H1 (cell line): ENCODE data around the gene CDH12. TPM values are rescaled to one million over a fixed set of nuclear protein-coding genes. Genes with fewer than 3 reads are reported as not detected.

Source experiments
- CTCF ChIA-PET: fragments of 300-600 bp; sonication (Branson Sonifier 250); formaldehyde crosslinking; loops from one replicate; lab custom pipeline; 2021; ENCODE audit not compliant: partially characterized antibody; lab: Charles Lee
- POLR2A ChIA-PET: fragments of 300-600 bp; sonication (Branson Sonifier 250); formaldehyde crosslinking; loops from one replicate; lab custom pipeline; 2021; ENCODE audit warnings: inconsistent platforms; ENCODE audit not compliant: partially characterized antibody; lab: Charles Lee
- DNase-seq, 2 experiments: peaks; one replicate each; pipeline versions ENCODE4 v3.0.0 to v3.0.0-alpha.2; 2010 to 2022; ENCODE audit warnings: low spot score in 2 of 2, low read depth in 1 of 2, mixed read lengths in 1 of 2
- FAIRE-seq: peaks from 2 replicates; lab custom pipeline; 2011; peaks lifted over from hg19 to GRCh38; lab: Jason Lieb, UNC
- H2AFZ ChIP-seq: 2 replicates; pipeline ENCODE4 v1.8.1; 2012; ENCODE audit warnings: low read length, inconsistent platforms
- H2AK5ac ChIP-seq: 2 replicates; pipeline ENCODE4 v1.6.1; 2013; ENCODE audit warnings: low read depth, low read length
- H2BK120ac ChIP-seq: replicated peaks from 2 replicates; pipeline ENCODE3; 2013; ENCODE audit warnings: low read depth, low read length, inconsistent platforms
- H2BK12ac ChIP-seq: 2 replicates; pipeline ENCODE4 v1.6.1; 2013; ENCODE audit warnings: low read depth, low read length
- H2BK15ac ChIP-seq: 2 replicates; pipeline ENCODE4 v1.6.1; 2013; ENCODE audit warnings: low read length
- H2BK20ac ChIP-seq: 2 replicates; pipeline ENCODE4 v1.6.1; 2013; ENCODE audit warnings: low read length
- H2BK5ac ChIP-seq: 2 replicates; pipeline ENCODE4 v1.6.1; 2013; ENCODE audit warnings: low read depth, low read length
- H3K14ac ChIP-seq: 2 replicates; pipeline ENCODE4 v1.6.1; 2013; ENCODE audit warnings: inconsistent platforms; ENCODE audit not compliant: insufficient read length
- H3K18ac ChIP-seq: 2 replicates; pipeline ENCODE4 v1.6.1; 2013; ENCODE audit warnings: low read length; ENCODE audit errors: extremely low read depth
- H3K23ac ChIP-seq: 2 replicates; pipeline ENCODE4 v1.6.1; 2013; ENCODE audit warnings: inconsistent platforms; ENCODE audit not compliant: insufficient read length
- H3K23me2 ChIP-seq: 2 replicates; pipeline ENCODE4 v1.6.1; 2013; ENCODE audit warnings: low read depth, low read length
- H3K27ac ChIP-seq: 2 replicates; pipeline ENCODE4 v1.6.1; 2011; ENCODE audit warnings: low read depth, low read length, inconsistent platforms
- H3K27me3 ChIP-seq, 4 experiments: replicated peaks in 1 of 4; 1 replicate in 1 of 4; 2 replicates in 3 of 4; pipeline versions ENCODE4 v1.6.1 to v1.8.1; 2011 to 2013; ENCODE audit warnings: low read length in 3 of 4, mild to moderate bottlenecking in 3 of 4, inconsistent platforms in 2 of 4, mixed read lengths in 2 of 4, moderate library complexity in 1 of 4; ENCODE audit not compliant: control insufficient read depth in 3 of 4, insufficient read depth in 3 of 4; ENCODE audit errors: extremely low read depth in 1 of 4
- H3K36me3 ChIP-seq, 4 experiments: 2 replicates each; pipeline versions ENCODE4 v1.6.1 to v1.8.1; 2011 to 2013; ENCODE audit warnings: mild to moderate bottlenecking in 4 of 4, low read length in 3 of 4, moderate library complexity in 2 of 4, control low read depth in 1 of 4, inconsistent platforms in 1 of 4; ENCODE audit not compliant: insufficient read depth in 4 of 4, control insufficient read depth in 2 of 4
- H3K4ac ChIP-seq: replicated peaks from 2 replicates; pipeline ENCODE3; 2013; ENCODE audit warnings: low read length, low read depth, mixed read lengths, inconsistent platforms; ENCODE audit not compliant: insufficient read length
- H3K4me1 ChIP-seq, 4 experiments: replicated peaks in 1 of 4; 1 replicate in 1 of 4; 2 replicates in 3 of 4; pipeline versions ENCODE4 v1.6.1 to v1.8.1; 2011 to 2013; ENCODE audit warnings: low read length in 3 of 4, inconsistent platforms in 2 of 4, mixed read lengths in 1 of 4; ENCODE audit not compliant: insufficient read depth in 4 of 4, control insufficient read depth in 3 of 4
- H3K4me2 ChIP-seq, 2 experiments: 2 replicates each; pipeline versions ENCODE4 v1.6.1 to v1.8.1; 2011 to 2013; ENCODE audit warnings: low read depth in 2 of 2, low read length in 2 of 2, control low read depth in 1 of 2, inconsistent platforms in 1 of 2, mild to moderate bottlenecking in 1 of 2; ENCODE audit not compliant: insufficient read depth in 1 of 2
- H3K4me3 ChIP-seq, 4 experiments: fragments of 200-600, 300-600 bp in 1 of 4; sonication (generic), shearing (Covaris generic), sonication (Bioruptor Twin) in 1 of 4; 2 replicates each; pipeline versions ENCODE4 v1.5.1 to v1.8.1; 2011 to 2016; ENCODE audit warnings: low read length in 4 of 4, low read depth in 3 of 4, control low read depth in 2 of 4, inconsistent platforms in 2 of 4, mild to moderate bottlenecking in 2 of 4, mixed read lengths in 1 of 4, moderate library complexity in 1 of 4; ENCODE audit not compliant: insufficient read depth in 2 of 4; ENCODE audit errors: extremely low read depth in 1 of 4
- H3K56ac ChIP-seq: replicated peaks from 2 replicates; pipeline ENCODE3; 2013; ENCODE audit warnings: low read depth, mild to moderate bottlenecking, mixed read lengths, low read length, inconsistent platforms; ENCODE audit not compliant: insufficient read length
- H3K79me1 ChIP-seq: 2 replicates; pipeline ENCODE4 v1.6.1; 2013; ENCODE audit warnings: low read depth, low read length, control low read depth
- H3K79me2 ChIP-seq, 2 experiments: 2 replicates each; pipeline versions ENCODE4 v1.6.1 to v1.8.1; 2012 to 2013; ENCODE audit warnings: low read length in 2 of 2, mild to moderate bottlenecking in 2 of 2, inconsistent platforms in 1 of 2; ENCODE audit not compliant: insufficient read depth in 2 of 2, control insufficient read depth in 1 of 2
- H3K9ac ChIP-seq, 4 experiments: replicated peaks in 1 of 4; 1 replicate in 1 of 4; 2 replicates in 3 of 4; pipeline versions ENCODE4 v1.6.1 to v1.8.1; 2011 to 2013; ENCODE audit warnings: low read depth in 3 of 4, low read length in 3 of 4, control low read depth in 2 of 4, mild to moderate bottlenecking in 2 of 4, moderate library complexity in 2 of 4, inconsistent platforms in 1 of 4; ENCODE audit errors: extremely low read depth in 1 of 4
- H3K9me3 ChIP-seq, 2 experiments: 2 replicates each; pipeline versions ENCODE4 v1.6.1 to v1.8.1; 2012 to 2013; ENCODE audit warnings: mild to moderate bottlenecking in 2 of 2, moderate library complexity in 2 of 2, control low read depth in 1 of 2, inconsistent platforms in 1 of 2, low read depth in 1 of 2, low read length in 1 of 2, mixed read lengths in 1 of 2; ENCODE audit not compliant: insufficient read depth in 2 of 2
- H4K20me1 ChIP-seq, 2 experiments: replicated peaks in 1 of 2; 2 replicates each; pipeline versions ENCODE3 to v1.8.1; 2011 to 2013; ENCODE audit warnings: inconsistent platforms in 2 of 2, low read length in 2 of 2, mild to moderate bottlenecking in 1 of 2; ENCODE audit not compliant: insufficient read depth in 2 of 2, control insufficient read depth in 1 of 2
- H4K5ac ChIP-seq: 2 replicates; pipeline ENCODE4 v1.6.1; 2013; ENCODE audit warnings: low read length, low read depth, mixed read lengths, inconsistent platforms; ENCODE audit not compliant: insufficient read length
- H4K8ac ChIP-seq: 2 replicates; pipeline ENCODE4 v1.8.0; 2013; ENCODE audit warnings: mild to moderate bottlenecking, moderate library complexity, low read length, inconsistent platforms; ENCODE audit not compliant: insufficient read depth; ENCODE audit errors: extremely low read depth
- H4K91ac ChIP-seq: replicated peaks from 2 replicates; pipeline ENCODE3; 2013; ENCODE audit warnings: low read length, mixed read lengths, inconsistent platforms; ENCODE audit not compliant: insufficient read length
- BRCA1 ChIP-seq: IDR thresholded peaks from 2 replicates; pipeline ENCODE4 v1.6.1; 2012; ENCODE audit warnings: low read depth, low read length, improper control_type of control experiment
- EZH2 ChIP-seq: fragments of 200-600 bp; sonication (generic); IDR thresholded peaks from 2 replicates; pipeline ENCODE4 v1.7.1; 2012; ENCODE audit warnings: low read depth, mild to moderate bottlenecking, moderate library complexity, low read length, inconsistent platforms; ENCODE audit not compliant: severe bottlenecking
- GABPA ChIP-seq: IDR thresholded peaks from 2 replicates; pipeline ENCODE4 v1.6.1; 2011; ENCODE audit warnings: mild to moderate bottlenecking, low read length, moderate library complexity, borderline replicate concordance; ENCODE audit not compliant: insufficient read depth
- GTF2F1 ChIP-seq: IDR thresholded peaks from 2 replicates; pipeline ENCODE4 v1.6.1; 2012; ENCODE audit warnings: low read depth, low read length, improper control_type of control experiment, borderline replicate concordance
- JUN ChIP-seq: IDR thresholded peaks from 2 replicates; pipeline ENCODE4 v1.6.1; 2011; ENCODE audit warnings: low read depth, mild to moderate bottlenecking, improper control_type of control experiment, low read length
- KDM5A ChIP-seq: fragments of 200-600 bp; IDR thresholded peaks from 2 replicates; pipeline ENCODE4 v1.7.1; 2012; ENCODE audit warnings: mild to moderate bottlenecking, low read length, inconsistent platforms, mixed read lengths
- SAP30 ChIP-seq: fragments of 300-600 bp; sonication (generic); IDR thresholded peaks from 2 replicates; pipeline ENCODE4 v1.7.1; 2012; ENCODE audit warnings: low read length, moderate library complexity, mild to moderate bottlenecking, inconsistent platforms; ENCODE audit not compliant: insufficient read depth, insufficient replicate concordance
- SRF ChIP-seq: IDR thresholded peaks from 2 replicates; pipeline ENCODE4 v1.6.1; 2011; ENCODE audit warnings: mild to moderate bottlenecking, low read depth, low read length, moderate library complexity
- SUZ12 ChIP-seq: fragments of 200-600 bp; sonication (generic); IDR thresholded peaks from 2 replicates; pipeline ENCODE4 v1.6.1; 2012; ENCODE audit warnings: mild to moderate bottlenecking, inconsistent platforms, low read length, moderate library complexity, mixed read lengths
- WGBS, 2 experiments: shearing (Covaris generic) in 1 of 2; methylation state at CpG; one replicate each; pipeline versions ENCODE4 v1.1.6 to v1.1.7; 2013 to 2015; ENCODE audit warnings: low lambda C conversion rate in 2 of 2, mixed read lengths in 2 of 2, inconsistent platforms in 1 of 2, low coverage in 1 of 2, missing lambda C conversion rate in 1 of 2; ENCODE audit not compliant: insufficient replicate concordance in 2 of 2, insufficient coverage in 1 of 2, insufficient read length in 1 of 2; ENCODE audit errors: extremely low coverage in 1 of 2, missing lambda C conversion rate in 1 of 2; 5-methylcytosine and 5-hydroxymethylcytosine counted together
- polyA plus RNA-seq, 7 experiments: library from polyadenylated mRNA; depleted of rRNA in 3 of 7; stranded (reverse) in 5 of 7; unstranded in 2 of 7; fragments of >200 nt in 5 of 7; fragments of 200-250 nt in 2 of 7; gene quantifications; 1 replicate in 5 of 7; 2 replicates in 1 of 7; 4 replicates in 1 of 7; pipeline versions ENCODE4 v1.2.1 to v1.2.3, GENCODE V29; 2011 to 2013; ENCODE audit warnings: missing spikeins in 2 of 7, mixed read lengths in 2 of 7
- total RNA-seq: library from RNA; stranded (reverse); fragmentation: NEBNext Ultra II Directional; extraction: Animal tissue kit (Norgen Biotek cat#: 25700); gene quantifications from 2 replicates; pipeline ENCODE4 v1.2.1, GENCODE V29; 2021
- TF ChIP-seq, protein P1 (sequence below), 3 experiments: IDR thresholded peaks; 1 replicate in 2 of 3; 2 replicates in 1 of 3; pipeline versions ENCODE4 v1.5.1 to v1.6.1; 2011; ENCODE audit warnings: low read length in 3 of 3, mild to moderate bottlenecking in 3 of 3, inconsistent platforms in 2 of 3, low read depth in 1 of 3, moderate library complexity in 1 of 3; ENCODE audit not compliant: insufficient read depth in 1 of 3; ENCODE audit errors: control extremely low read depth in 1 of 3
- TF ChIP-seq, protein P2 (sequence below): IDR thresholded peaks from 2 replicates; pipeline ENCODE4 v1.6.1; 2012; ENCODE audit warnings: inconsistent platforms

Gene CDH12
- total and polyA plus RNA-seq, 2 of the 8 experiments (the other 6 are each of a cell fraction or from before 2014, with no cell fraction given) = 0.03 TPM; not detected in 1

GRCh38 chr5:22842574-22842973 is 10.6 kb downstream of the CDH12 start:
- no peaks in the 10 kb centered on the region for H3K79me2 ChIP-seq
- 90% methylated on average over 2 of the region's 2 CpGs; no CpG with 5 or more reads in 1 of the 2 experiments for WGBS, 2 experiments
- no peak overlapping the region for H3K14ac ChIP-seq
- FAIRE-seq = no peak
- no peak overlapping the region for H4K8ac ChIP-seq
- H3K9me3 ChIP-seq = no peaks in the 10 kb centered on the region
- H2AFZ ChIP-seq = no peak overlapping the region
- no peaks in the 10 kb centered on the region for H3K23me2 ChIP-seq
- H3K56ac ChIP-seq = no peak overlapping the region
- no peak overlapping the region for H2BK120ac ChIP-seq
- no peaks in the 10 kb centered on the region for H3K36me3 ChIP-seq
- no peak overlapping the region for H3K27ac ChIP-seq
- no peak overlapping the region for H4K5ac ChIP-seq
- no peak overlapping the region for H2BK20ac ChIP-seq
- no peaks in the 10 kb centered on the region for H3K79me1 ChIP-seq
- no peak overlapping the region for H3K18ac ChIP-seq
- H3K9ac ChIP-seq = no peak overlapping the region
- H2BK15ac ChIP-seq = no peak overlapping the region
- H3K4me1 ChIP-seq = no peaks in the 10 kb centered on the region
- H4K20me1 ChIP-seq = no peaks in the 10 kb centered on the region
- ChIA-PET CTCF (interaction anchor here (1.4 kb wide), 1 partner anchor 367 kb away, joined by 3 read pairs; no protein-coding TSS in a partner anchor), POLR2A (no interaction called here)
- no peak overlapping the region for H3K4ac ChIP-seq
- H2AK5ac ChIP-seq = no peak overlapping the region
- H3K27me3 ChIP-seq = no peaks in the 10 kb centered on the region
- H3K4me3 ChIP-seq = no peak overlapping the region
- H2BK12ac ChIP-seq = no peak overlapping the region
- H4K91ac ChIP-seq = no peak overlapping the region
- no peak overlapping the region for H2BK5ac ChIP-seq
- H3K23ac ChIP-seq = no peak overlapping the region
- H3K4me2 ChIP-seq = no peak overlapping the region
- DNase-seq = no peak
- no peak for TF ChIP-seq SUZ12
- no peak for TF ChIP-seq BRCA1
- TF ChIP-seq GABPA = no peak
- no peak for TF ChIP-seq SRF
- TF ChIP-seq, protein P1, sequence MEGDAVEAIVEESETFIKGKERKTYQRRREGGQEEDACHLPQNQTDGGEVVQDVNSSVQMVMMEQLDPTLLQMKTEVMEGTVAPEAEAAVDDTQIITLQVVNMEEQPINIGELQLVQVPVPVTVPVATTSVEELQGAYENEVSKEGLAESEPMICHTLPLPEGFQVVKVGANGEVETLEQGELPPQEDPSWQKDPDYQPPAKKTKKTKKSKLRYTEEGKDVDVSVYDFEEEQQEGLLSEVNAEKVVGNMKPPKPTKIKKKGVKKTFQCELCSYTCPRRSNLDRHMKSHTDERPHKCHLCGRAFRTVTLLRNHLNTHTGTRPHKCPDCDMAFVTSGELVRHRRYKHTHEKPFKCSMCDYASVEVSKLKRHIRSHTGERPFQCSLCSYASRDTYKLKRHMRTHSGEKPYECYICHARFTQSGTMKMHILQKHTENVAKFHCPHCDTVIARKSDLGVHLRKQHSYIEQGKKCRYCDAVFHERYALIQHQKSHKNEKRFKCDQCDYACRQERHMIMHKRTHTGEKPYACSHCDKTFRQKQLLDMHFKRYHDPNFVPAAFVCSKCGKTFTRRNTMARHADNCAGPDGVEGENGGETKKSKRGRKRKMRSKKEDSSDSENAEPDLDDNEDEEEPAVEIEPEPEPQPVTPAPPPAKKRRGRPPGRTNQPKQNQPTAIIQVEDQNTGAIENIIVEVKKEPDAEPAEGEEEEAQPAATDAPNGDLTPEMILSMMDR (IDR thresholded peaks at IDR 0.05; ENCODE audit: control extremely low read depth in 1 of 3, insufficient read depth in 1 of 3, low read depth in 1 of 3, low read length in 3 of 3) = no peak
- TF ChIP-seq SAP30 = no peak
- no peak for TF ChIP-seq KDM5A
- TF ChIP-seq, protein P2, sequence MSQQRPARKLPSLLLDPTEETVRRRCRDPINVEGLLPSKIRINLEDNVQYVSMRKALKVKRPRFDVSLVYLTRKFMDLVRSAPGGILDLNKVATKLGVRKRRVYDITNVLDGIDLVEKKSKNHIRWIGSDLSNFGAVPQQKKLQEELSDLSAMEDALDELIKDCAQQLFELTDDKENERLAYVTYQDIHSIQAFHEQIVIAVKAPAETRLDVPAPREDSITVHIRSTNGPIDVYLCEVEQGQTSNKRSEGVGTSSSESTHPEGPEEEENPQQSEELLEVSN = no peak
- no peak for TF ChIP-seq EZH2
- TF ChIP-seq GTF2F1 = no peak
- no peak for TF ChIP-seq JUN
